NCI-H524 (cell line): ENCODE results near the gene MTOR.
A peak's percentile ranks its signal among the peaks of the same experiment; 100 is the strongest.
"Not testable (repeated sequence)": the region's sequence is repeated elsewhere in the genome, so short reads cannot be mapped to it uniquely, and the experiment has no call there.

Experiments
- DNase-seq, 2 experiments: peaks; one replicate each; lab custom pipeline; 2025; lab: John Stamatoyannopoulos, UW

MTOR gene

DNA sequence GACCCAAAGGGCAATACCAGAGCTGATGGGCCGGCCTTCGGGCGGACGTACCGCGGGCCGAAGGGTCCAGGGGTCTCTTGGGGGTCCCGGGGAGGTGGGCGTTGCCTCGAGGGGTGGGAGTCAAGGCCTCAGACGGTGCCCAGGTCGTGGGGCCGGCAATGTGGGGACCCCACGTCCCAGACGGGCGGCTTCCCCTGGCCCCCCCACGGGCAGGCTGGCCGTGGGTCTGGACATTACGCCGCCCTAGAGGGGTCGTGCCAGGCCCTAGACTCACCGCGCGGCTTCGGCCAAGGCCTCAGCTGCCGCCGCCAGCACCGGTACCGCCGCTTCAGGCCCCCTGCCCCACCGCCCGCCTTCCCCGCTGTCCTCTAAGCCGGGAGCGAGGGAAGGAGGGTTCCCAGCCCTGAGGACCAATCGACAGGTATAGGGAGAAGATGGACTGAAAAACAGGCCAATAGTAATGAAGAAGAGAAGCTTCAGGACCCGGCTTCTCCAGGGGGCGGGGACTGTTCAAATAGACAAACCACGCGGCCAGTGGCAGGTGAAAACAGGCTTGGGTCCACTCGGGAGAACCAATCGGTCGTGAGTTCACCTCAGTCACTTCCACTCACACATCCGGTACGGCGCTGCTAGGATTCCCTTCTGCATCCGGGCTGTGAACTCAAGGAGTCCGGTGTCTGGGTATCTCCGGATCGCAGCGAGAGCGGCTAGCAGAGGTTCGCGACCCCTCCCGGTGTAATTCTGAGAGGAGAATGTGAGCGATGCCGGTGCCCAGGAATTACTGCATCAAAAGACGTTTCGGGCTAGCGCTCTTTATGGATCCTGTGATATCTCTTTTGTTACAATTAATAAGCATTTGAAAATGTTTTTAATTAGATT lies at the start of gene MTOR:
Gene MTOR, minus strand, starts transcription at position 381 of the 879 bp plus-strand sequence. CDS start 3,142 bp downstream, outside the sequence.
- peak; percentile 99 to 100 for DNase-seq

DNA sequence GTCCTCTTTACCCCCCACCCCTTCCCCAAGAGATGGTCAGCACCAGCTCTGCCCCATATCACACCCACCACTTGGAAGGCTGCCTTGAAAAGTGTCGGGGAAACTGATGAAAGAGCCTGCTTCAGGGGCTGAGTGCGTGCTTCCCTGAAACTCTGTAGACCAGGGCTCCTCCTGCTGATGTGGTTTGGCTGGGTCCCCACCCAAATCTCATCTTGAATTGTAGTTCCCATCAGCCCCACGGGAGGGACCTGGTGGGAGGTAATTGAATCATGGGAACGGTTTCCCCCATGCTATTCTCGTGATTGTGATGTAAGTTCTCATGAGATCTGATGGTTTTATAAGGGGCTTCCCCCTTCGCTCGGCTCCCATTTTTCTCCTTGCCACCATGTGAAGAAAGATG lies 47.0 kb upstream of the MTOR start:
- no peak for DNase-seq

DNA sequence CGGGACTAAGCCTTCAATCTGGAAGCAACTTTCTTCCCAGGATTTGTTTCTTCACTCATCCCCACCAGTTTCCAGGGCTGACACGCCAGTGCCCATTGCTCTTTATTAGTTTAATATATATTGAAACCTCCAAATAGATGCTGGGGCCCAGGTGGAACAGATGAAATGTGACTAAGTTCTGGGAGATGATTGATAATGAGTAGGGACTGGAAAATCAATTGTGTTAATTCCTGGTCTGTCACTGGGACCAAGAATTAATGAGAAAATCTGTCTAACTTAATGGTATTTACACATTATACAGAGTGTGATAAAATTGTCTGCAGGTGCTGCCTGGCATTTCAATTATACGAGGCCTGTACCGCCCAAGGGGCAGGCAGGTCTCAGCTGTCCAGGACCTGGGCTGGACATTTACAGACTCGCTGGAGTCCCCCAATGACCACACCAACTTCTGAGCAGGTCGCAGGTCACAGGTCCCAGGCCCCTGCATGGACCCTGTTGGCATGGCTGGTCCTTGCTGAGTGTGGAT lies 46.4 kb upstream of the MTOR start:
- no peak for DNase-seq

DNA sequence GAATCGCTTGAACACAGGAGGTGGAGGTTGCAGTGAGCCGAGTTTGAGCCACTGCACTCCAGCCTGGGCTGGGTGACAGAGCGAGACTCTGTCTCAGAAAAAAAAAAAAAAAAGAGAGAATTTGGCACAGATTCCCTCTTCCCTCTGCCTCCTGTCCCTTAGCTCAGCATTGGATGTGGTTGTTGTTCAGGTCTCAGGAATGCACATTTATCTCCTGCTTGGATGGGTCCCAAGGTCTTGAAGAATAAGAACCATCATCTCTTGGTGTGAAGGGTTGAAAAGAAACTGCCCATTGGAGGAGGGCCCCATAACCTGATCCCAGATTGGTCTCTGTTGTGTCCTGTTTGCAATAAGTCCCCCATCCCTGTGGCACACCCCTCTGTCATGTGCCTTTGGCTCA lies 45.5 kb upstream of the MTOR start:
- no peak for DNase-seq

DNA sequence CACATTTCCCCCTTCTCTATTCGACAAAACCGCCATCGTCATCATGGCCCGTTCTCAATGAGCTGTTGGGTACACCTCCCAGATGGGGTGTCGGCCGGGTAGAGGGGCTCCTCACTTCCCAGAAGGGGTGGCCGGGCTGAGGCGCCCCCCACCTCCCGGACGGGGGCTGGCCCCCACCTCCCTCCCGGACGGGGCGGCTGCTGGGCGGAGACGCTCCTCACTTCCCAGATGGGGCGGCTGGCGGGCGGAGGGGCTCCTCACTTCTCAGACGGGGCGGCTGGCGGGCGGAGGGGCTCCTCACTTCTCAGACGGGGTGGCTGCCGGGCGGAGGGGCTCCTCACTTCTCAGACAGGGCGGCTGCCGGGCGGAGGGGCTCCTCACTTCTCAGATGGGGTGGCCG lies 43.2 kb upstream of the MTOR start:
- DNase-seq, result not testable (repeated sequence)

DNA sequence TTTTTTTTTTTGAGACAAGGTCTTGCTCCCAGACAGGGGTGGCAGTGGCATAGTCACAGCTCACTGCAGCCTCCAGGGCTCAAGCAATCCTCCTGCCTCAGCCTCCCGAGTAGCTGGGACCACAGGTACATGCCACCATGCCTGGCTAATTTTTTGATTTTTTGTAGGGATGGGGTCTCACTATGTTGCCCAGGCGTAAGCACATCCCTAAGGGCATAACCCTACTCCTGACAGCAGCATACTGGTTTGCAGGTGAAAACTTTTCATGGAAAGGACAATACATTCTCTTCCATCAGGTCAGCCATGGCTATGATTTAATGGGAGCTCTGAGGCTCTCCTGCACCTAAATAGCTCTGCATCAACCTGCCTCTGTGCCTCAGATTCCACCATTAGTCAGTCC lies 40.0 kb upstream of the MTOR start:
- DNase-seq, result no peak

DNA sequence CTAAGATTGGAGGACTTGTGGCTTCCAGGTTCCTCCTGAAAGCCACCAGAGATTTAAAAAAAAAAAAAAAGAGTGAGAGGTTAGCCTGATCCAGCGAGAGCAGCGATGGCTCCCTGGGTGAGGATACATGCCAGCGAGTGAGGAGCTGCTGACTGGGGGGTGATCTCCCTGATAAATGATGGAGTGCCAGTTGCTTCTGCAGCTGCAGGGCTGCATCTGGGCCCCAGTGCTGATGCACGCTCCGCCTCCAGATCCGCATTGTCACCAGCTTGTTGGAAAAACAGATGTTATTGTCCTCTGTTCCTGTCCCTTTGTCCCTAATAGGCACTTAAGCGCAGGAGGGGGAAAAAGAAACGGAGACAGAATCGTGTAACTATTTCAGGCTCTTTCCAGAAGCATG lies 39.2 kb upstream of the MTOR start:
- DNase-seq, result peak in 1 of 2 experiments; percentile 48

DNA sequence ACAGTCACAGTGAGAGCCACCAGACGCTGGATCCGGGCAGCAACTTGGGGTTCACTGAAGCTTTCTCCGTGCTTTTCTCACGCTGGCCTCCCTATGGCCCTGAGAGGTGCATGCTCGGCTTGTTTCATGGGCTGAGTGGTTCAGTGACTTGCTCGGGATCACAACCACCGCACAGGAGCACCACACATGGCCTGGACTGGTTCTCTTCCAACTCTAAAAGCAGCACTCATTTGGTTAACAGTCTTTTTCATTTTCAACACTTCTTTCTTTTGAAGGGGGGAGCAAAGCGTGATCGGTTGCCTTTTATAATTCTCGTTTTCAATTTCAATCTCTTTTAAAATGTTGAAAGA lies 36.8 kb upstream of the MTOR start:
- no peak for DNase-seq

DNA sequence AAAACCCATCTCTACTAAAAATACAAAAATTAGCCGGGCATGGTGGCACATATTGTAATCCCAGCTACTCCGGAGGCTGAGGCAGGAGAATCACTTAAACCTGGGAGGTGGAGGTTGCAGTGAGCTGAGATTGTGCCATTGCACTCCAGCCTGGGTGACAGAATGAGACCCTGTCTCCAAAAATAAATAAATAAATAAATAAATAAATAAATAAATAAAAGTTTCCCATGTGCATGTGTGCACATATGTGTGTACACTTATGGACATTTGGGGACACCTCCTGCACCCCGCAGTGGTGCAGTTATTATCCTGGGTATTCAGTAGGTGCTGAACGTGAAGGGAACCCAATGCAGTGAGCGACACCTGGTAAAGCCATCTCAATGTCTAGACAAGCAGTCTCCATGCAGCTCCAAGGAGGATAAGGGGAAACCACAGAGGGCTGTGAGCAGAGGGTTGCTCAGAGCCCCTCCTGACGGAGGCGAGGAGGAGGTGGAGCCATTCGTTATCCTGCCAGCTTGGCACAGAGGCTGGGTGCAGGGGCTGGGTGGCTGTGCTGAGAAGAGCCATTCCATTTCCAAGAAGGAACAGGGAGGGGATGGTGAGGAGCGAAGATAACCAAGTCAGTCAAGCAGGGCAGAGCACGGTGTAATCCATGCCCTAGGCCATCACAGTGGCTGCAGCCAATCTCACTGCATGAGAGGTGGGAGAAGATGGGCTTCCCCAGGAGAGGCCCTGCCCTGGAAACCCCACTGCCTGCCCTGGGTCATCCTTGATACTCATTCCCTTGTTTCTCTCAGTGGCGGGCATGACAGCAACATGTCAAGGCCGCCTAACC lies 36.3 kb upstream of the MTOR start:
- DNase-seq, result no peak

DNA sequence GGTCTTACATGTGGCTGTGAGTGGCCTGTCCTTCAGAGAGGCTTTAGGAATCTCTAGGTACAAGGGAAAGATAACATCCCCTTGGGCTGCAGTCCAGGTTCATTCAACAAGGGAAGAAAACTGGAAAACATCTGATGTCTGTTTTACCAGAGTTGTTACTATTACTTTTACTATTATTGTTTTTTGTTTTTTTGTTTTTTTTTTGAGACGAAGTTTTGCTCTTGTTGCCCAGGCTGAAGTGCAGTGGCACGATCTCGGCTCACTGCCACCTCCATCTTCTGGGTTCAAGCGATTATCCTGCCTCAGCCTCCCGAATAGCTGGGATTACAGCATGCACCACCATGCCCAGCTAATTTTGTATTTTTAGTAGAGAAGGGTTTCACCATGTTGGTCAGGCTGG lies 35.4 kb upstream of the MTOR start:
- DNase-seq, result not testable (repeated sequence)

DNA sequence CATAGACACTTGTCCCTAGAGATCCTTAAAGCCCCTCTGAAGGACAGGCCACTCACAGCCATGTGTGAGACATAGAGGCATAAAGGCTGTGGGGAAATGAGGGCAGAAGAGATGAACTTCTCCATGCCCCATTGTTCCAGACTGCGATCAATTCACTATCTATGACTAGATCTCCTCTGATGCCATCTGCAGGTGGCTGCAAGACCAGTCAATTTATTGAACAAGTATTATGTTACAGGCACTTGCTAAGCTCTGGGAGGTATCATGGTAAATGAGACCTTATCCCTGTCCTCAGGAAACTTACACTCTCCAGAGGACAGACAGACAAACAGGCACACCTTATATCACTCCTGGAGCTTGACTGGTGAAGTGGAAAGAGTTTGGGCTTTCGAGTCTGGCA lies 33.6 kb upstream of the MTOR start:
- DNase-seq, result no peak

DNA sequence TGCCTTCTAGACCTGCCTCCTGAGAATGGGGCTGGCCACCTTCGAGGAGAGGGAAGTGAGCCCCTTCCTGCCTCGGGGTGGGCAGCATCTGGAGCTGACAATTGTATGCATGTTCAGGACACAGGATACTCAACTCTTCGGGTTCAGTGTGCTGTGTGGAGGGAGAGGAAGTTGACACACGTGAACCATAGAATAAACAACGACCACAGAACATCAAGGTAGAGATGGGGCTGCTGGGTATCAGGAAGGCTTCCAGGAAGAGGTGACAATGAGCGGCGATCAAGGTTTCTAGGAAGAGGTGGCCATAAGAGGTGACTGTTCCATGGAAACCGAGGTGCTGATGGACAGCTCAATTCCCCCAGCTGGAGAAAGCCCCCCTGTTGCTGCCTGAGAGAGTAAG lies 32.6 kb upstream of the MTOR start:
- DNase-seq, result no peak

DNA sequence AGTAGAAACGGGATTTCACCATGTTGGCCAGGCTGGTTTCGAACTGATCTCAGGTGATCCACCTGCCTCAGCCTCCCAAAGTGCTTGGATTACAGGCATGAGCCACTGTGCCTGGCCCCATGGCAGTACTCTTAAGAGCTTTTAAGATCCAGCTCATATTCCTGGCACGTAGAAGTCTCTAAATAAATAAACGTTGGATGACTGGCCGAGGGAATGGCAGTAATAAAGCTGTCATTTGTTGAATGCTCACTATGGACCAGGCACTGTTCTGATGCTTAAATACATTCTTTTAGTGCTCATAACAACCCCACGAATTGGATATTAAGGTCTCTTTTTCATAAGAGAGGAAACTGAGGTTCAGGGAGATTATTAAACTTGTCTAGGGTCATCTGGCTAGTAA lies 31.5 kb upstream of the MTOR start:
- no peak for DNase-seq

DNA sequence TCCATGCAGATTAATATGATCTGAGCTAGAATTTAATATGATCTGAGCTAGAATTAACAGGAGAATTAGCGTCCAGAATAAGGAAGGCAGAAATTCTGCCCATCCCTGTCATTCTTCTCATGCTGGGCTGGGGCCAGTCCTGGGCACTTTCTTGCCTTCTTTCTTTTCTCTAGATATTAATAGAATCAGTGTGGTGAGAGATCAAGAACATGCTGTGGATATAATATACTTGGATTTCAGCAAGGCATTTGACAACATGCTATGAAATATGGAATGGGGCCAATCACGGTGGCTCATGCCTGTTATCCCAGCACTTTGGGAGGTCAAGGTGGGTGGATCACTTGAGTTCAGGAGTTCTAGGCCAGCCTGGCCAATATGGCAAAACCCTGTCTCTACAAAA lies 28.7 kb upstream of the MTOR start:
- DNase-seq, result no peak

DNA sequence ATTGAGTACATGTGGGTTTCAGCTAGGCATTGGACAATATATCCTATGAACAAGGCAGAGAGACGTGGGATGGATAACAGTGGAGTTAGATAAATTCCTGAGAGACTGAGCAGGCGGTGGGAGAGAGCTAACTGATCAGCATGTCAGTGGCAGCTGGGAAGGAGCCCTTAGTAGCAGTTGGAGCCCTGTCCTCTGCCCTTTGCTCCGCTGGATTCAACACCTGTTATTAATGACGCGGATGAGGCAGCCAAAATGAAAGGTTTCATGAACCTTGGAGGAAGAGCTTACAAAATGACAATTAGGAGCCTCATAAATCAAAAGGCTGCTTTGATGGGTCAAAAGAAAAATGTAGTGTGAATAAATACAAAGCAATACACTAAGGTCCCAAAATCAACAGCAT lies 26.7 kb upstream of the MTOR start:
- DNase-seq, result peak in 1 of 2 experiments; percentile 25

DNA sequence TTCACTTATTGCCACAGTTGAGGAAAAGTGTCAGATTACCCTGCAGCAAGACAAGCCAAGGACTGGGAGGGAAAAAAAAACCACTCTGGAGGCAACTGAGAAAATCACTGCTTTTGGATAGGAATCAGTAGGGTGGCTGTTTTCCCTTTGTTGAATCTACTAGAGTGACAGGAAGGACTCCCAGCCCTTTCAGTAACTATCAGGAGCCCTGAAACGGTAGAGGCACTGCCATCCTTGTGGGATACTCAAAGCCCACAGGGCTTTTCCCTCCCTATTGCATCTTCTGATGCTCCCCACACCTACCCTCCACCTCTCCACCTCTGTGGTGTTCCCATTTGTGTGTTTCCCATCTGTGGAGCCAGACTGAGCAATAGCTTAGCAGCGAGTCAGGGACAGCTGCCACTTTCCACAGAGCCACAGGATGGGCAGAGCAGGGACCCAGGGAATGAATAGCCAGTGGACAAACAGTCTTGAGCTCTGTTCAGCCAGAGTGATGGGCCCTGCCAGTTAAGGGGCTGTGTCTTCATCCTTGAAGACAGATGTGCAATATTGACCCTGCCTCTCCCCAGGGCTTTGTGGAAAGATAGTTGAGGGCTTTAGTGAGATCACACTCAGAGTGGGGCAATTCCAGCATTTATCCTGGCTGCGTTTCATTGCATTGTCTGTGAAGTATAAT lies 24.5 kb upstream of the MTOR start:
- peak in 1 of 2 experiments; percentile 44 for DNase-seq

DNA sequence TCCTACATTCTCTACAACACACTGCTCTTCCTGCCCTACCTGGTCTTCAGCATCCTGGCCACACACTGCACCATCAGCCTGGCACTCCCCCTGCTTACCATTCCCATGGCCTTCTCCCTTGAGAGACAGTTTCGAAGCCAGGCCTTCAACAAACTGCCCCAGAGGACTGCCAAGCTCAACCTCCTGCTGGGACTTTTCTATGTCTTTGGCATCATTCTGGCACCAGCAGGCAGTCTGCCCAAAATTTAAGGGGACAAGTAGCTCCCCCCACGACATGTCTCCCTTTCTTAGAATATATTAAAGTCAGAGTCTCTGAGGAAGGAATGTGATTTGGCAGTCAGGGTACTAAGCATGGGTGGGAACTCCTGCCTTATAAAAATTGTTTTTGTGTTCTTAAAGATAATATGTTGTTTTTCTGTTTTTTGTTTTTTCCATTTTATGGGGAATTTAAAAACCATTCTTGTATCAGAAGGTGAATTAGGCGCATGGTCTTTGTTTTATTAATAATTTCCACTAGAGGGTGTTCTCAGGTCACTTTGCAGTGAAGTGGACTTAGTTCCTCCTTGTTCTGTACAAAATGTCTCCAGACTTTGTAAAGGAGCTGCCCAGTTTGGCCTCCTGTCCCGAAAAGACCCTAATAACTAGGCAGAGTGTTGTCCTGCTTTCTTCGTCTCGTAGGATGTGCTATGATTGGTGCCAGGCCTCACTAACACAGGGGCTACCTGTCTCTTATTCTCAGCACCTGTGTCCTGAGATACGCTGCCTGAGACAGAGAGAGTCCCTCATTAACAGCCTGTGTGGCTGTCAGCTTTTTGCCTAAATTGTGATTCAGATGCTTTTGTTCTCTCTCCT lies 23.8 kb upstream of the MTOR start:
- DNase-seq, result peak in 1 of 2 experiments; percentile 42

DNA sequence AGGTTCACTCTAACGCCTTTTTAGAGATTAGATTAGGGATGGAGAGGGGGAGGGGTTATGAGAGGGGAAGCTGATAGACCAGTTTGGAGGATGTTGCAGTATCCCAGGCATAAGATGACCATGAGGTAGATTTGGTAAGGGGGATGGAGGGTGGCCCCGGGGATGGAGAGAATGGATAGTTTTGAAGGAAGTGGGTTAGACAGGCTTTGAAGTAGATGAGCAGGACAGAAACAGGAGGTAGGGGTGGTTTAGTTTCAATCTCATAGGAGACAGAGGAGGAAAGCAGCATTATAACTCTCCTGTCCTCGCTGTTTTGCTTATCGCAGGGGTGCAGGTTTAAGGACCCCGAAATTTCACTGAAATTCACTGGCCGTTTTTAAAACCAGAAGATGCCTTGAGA lies 22.4 kb upstream of the MTOR start:
- DNase-seq, result no peak

DNA sequence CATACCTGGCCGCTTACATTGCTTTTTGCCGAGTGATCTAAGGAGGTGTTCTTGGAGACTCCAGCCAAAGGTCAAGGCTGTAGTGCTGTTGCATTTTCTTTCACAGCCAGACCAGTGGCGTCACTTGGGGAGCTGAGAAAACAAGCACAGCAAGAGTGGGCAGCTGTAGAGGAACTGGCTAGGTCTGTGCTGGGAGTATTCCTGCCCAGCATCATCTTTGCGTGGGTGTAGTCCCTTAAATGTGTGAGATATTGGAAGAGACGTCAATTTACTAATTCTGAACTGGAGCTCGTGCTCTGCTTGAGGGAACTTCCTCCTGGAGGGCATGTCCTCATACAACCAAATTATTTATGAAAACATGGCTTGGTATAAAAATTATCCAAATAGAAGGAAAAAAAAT lies 20.8 kb upstream of the MTOR start:
- no peak for DNase-seq

DNA sequence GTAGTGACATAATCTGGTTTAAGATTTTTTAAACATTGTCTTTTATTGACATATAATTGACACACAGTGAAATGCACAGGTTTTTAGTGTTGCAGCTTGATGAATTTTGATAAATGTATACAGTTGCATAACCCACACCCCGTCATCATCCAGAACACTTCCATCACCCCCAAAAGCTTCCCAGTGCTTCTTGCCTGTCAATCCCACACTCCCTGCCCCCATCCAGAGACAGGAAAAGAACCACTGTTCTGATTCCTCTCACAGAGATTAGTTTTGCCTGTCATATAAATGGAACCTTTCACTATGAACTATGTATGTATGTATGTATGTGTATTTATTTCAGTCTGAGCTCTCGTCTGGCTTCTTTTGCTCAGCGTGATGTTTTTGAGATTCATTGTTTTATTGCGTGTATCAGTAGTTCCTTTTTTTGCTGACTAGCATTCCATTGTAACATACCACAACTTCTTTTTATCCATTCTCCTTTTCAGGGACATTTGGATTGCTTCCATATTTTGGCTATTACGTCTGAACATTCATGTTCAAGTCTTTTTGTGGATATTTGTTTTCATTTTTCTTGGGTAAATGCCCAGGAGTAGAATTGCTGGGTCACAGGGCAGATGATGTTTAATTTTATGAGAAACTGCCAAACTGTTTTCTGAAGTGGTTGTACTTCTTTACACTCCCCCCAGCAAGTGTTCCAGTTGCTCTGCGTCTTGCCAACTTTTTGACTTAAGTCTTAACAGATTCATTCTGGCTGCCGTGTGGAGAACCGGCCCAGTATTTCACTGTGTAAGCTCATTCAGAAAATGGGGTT lies 19.4 kb upstream of the MTOR start:
- no peak for DNase-seq
